Measurements from ENCODE around the gene ASCL1.

The ASCL1 gene

DNA sequence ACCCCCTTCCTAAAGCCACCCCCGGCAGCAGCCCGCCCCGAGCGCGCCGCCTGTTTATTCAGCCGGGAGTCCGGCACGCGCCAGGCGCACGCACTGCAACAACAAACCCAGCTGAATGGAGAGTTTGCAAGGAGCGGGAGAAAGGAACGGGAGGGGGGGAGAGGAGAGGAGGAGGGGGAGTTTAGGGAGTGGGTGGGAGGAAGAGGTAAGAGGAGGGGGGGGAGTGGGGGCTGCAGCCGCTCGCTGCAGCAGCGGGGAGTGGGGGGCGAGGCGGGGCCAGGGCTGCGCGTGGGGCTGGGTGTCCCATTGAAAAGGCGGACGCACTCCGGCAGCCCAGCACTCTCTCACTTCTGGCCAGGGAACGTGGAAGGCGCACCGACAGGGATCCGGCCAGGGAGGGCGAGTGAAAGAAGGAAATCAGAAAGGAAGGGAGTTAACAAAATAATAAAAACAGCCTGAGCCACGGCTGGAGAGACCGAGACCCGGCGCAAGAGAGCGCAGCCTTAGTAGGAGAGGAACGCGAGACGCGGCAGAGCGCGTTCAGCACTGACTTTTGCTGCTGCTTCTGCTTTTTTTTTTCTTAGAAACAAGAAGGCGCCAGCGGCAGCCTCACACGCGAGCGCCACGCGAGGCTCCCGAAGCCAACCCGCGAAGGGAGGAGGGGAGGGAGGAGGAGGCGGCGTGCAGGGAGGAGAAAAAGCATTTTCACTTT lies at the start of gene ASCL1:
TSS of gene ASCL1 (plus strand) at position 336 of the 712 bp plus-strand sequence. CDS start 571 bp downstream, outside the sequence.
- DNase-seq = peak; percentile 77

GRCh38 chr12:102907918-102908317 lies 49.6 kb upstream of the ASCL1 start:
- DNase-seq = no peak

- no peak for DNase-seq
Measured at GRCh38 chr12:102910137-102910536, 47.3 kb upstream of the ASCL1 start.

DNA sequence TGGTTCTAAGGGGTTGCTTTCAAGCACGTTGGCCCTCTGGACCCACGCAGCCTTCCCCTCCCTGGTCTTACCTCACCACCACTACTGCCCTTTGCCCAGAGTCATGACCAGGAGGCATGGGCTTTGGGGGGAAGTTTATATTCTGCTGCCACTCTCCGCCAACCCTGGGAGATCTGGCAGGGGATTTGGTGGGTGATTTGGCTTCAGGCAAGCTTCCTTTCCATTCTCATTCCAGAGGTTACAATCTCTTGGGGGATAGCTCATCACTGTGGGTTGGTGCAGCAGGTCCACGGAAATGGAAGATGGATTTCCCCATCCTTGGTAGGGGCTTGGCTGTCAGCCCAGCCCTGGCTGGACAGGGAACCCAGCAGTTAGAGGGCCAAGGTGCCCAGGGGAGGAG lies 46.7 kb upstream of the ASCL1 start:
- DNase-seq = no peak

GRCh38 chr12:102911320-102911719 lies 46.2 kb upstream of the ASCL1 start:
- DNase-seq = no peak

GRCh38 chr12:102912258-102912657 lies 45.2 kb upstream of the ASCL1 start:
- DNase-seq = no peak

- no peak for DNase-seq
Measured at GRCh38 chr12:102913453-102914226, 43.8 kb upstream of the ASCL1 start.

- DNase-seq = no peak
Measured at GRCh38 chr12:102916252-102917025, 41.0 kb upstream of the ASCL1 start.

DNA sequence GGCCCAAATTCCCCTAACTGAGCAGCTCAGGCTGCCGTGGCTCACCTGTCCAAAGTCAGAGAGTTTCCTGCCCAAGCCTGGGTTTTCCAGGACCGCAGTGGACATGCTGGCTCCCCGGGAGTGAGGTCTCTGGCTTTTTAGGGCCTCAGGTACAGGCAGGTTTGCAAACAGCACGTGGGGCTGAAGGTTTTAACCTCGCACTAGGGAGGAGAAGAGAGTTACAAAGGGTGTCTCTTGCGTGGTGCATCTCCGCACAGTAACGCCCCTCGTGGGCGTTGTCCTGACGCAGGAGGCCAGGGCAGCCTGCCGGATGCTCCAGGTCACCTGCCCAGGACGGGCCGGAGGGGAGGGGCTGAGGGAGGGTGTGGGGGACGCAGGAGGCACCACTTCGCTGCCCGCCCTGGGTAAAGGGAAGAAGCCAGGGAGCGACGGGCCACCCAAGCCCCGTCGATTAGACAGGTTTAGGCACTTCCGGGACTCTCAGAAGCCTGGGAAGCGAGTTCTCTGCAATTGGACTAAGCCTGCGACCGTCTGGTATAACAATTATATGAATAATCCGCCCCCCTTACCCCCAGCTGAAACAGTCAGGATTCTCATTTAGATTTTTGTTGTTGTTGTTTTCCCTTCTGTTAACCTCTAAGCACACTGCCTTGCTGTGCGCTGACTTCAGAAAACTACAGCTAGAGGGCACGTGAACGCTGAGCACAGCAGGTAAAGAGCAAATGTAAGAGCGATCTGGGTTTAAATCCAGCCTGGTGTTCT lies 40.3 kb upstream of the ASCL1 start, which contains the start of gene PAH:
TSS of gene PAH (minus strand) at position 219 of the 762 bp plus-strand sequence. CDS start at position 105, 114 bp downstream.
- no peak for DNase-seq

- no peak for DNase-seq
Measured at GRCh38 chr12:102918840-102919239, 38.6 kb upstream of the ASCL1 start.

GRCh38 chr12:102920271-102920670 lies 37.2 kb upstream of the ASCL1 start:
- DNase-seq = no peak

GRCh38 chr12:102921240-102921639 lies 36.2 kb upstream of the ASCL1 start:
- no peak for DNase-seq

GRCh38 chr12:102927220-102927619 lies 30.3 kb upstream of the ASCL1 start:
- no peak for DNase-seq

DNA sequence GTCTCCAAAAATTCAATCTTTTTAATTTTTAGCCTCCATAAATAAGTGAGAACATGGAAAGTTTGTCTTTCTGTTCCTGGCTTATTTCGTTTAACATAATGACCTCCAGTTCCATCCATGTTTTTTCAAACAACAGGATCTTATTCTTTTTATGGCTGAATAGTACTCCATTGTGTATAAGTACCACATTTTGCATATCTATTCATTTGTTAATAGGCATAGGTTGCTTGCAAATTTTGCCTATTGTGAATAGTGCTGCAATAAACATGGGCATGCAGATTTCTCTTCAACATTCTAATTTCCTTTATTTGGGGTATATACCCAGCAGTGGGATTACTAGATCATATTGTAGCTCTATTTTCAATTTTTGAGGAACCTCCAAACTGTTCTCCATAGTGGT lies 24.3 kb upstream of the ASCL1 start:
- DNase-seq = no peak

DNA sequence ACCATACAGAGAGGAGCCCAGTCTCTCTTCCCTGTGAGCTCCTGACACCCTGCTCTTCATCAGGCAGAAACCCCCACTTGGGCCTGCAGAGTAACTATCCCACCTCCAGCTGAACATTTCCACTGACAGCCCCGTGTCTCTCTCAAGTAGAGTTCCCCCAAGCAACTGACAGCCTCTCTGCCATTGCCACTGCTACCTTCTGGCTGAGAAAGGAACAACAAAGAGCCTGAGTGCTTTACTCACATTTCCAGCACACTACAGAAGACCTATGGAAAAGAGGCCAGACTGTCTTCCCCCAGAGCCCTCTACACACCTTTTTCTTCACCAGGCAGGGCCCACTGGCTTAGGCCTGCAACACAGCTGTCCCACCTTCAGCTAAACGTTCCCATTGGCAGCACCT lies 18.4 kb upstream of the ASCL1 start:
- DNase-seq = no peak

DNA sequence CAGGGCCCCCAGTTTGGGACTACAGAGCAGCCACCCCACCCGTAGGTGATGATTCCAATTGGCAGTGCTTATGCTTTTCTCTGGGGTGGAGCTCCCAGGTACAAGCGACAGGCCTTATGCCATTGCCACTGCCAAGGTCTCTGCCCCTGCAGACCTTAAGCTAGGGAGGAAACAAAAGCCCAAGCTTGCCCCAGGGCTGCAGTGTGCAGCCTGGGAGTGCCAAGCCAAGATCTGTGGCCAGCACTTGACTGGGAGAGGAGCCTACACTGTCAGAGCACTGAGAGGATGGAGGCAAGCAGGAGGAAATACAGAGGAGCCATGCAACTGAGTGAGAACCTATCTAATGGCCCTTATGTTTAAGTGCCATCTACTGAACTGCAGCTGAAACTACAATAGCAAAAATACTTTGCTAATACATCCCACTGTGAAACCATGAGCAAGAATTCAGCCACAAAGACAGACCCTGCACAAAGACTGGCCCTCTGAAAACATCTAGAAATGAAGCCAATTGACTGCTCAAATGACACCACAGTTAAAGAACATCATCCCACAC lies 17.7 kb upstream of the ASCL1 start:
- DNase-seq = no peak

DNA sequence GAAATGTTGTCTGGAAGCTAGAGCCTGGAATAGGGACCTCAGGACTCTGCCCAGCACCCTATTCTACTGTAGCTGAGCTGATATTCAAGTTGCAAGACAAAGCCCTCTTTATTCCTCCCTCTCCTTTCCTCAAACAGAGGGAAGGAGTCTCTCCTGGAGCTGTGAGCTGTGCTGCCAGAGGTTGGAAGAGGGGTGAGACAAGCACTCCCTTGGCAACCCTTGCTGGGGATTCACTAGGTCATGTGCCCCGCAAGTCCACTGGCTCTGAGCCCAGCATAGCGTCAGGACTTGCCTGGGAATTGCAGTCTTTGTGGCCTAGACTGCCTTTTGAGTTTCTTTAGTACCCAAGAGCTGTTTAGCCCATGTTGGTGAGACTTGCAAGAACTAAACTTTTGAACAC lies 11.4 kb upstream of the ASCL1 start:
- DNase-seq = no peak

DNA sequence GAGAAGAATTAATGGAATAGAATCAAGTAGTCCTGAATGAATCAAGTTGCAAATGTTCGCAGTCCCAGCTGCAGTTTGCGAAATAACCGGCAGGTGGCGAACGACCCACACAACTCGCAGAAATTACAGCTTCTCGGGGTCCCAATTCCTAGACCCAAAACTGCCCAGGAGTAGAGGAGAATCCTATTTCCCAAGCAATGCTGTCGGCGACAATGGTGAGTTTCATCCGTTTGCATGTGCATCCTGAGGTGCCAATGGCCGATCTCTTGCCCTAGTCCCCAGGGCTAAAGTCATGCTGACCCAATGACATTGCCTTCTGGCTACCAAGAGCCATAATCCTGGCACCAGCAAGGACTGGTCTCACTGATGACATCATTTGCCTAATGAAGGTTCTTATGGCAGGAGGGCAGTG lies 8.5 kb upstream of the ASCL1 start:
- peak; percentile 84 for DNase-seq

GRCh38 chr12:102950107-102950949 lies 7.1 kb upstream of the ASCL1 start:
- DNase-seq = no peak

DNA sequence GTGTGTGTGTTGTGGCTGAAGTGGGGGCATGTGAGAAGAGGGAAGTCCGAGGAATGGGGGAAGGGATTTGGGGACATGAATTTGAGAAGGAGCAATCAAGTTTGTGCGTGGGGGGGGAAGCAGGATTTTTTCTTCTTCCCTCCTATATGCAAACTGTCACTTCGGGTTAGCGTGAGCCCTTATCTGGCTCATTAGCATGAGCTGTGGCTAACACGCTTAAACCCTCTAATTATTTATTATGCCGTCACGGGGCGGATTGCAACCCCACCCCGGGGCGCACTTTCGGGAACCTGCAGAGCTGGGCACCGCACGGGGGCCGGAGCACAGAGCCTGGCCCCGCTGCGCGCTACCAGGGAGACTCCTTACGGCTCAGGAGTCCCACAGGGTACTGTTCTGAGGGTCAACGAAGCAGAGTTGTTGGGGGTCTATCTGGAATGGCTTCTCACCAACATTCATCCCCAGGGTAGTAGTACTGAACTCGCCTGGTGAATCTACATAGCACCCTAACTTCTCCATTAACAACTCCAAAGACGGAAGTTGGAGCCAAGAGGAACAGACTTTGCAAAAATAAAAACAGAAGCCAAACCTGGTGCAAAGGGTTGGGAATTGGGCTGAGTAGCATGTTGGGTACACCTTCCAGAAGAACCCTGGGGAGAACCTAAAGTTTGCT lies 6.4 kb upstream of the ASCL1 start:
- DNase-seq = no peak

DNA sequence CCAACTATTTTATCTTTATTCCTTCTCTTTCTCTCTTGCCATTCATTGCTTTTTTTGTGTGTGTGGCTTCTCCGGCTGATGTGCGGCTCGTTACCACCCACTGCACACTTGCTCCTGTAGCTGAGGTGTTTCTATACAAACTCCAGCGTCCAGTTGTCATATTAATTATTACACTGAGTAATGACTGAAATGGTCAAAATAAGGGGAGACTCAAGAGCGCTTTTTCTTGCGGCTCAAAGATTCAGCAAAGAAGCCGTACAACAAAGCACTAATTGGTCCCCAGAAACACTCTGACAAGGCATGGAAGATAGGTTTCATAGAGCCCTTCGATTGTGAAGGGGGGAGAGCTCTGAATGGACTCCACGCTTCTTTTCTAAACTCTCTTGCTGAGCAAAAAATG lies 5.6 kb upstream of the ASCL1 start:
- no peak for DNase-seq
